Stimulated activated CD8-positive, alpha-beta memory T cell treated with anti-CD3 and anti-CD28 coated beads, Interleukin-12 subunit alpha, Interleukin-12 subunit beta, amount 100 ng/mL, for 1 hour (primary cell): ENCODE results near the gene NEFH.
"Not testable (repeated sequence)": the region's sequence is repeated elsewhere in the genome, so short reads cannot be mapped to it uniquely, and the experiment has no call there.

Source experiments
- DNase-seq: peaks from one replicate; pipeline ENCODE4 v3.0.0-alpha.2; 2020; ENCODE audit warnings: low read depth

NEFH gene

GRCh38 chr22:29461263-29461662 is 18.8 kb upstream of the NEFH start:
- DNase-seq: no peak

- no peak for DNase-seq
Measured at GRCh38 chr22:29463629-29464028, 16.4 kb upstream of the NEFH start.

GRCh38 chr22:29464581-29464980 is 15.4 kb upstream of the NEFH start:
- no peak for DNase-seq

- DNase-seq: no peak
Measured at GRCh38 chr22:29469755-29470154, 10.3 kb upstream of the NEFH start.

GRCh38 chr22:29470159-29470855 is 9.7 kb upstream of the NEFH start:
- peak; percentile 28 for DNase-seq

- no peak for DNase-seq
Measured at GRCh38 chr22:29473001-29473400, 7.0 kb upstream of the NEFH start.

- DNase-seq: no peak
Measured at GRCh38 chr22:29475550-29475949, 4.5 kb upstream of the NEFH start.

GRCh38 chr22:29476116-29476515 is 3.9 kb upstream of the NEFH start:
- no peak for DNase-seq

GRCh38 chr22:29477723-29478318 is 2.2 kb upstream of the NEFH start:
- DNase-seq: no peak

GRCh38 chr22:29478326-29479276 is 1.4 kb upstream of the NEFH start:
- DNase-seq: no peak

- no peak for DNase-seq
Measured at GRCh38 chr22:29480262-29480511, 169 bp downstream of the NEFH start.

GRCh38 chr22:29480512-29481264 is 670 bp downstream of the NEFH start:
- DNase-seq: no peak

- DNase-seq: no peak
Measured at GRCh38 chr22:29481265-29482000, 1.4 kb downstream of the NEFH start.

- no peak for DNase-seq
Measured at GRCh38 chr22:29482253-29482652, 2.2 kb downstream of the NEFH start.

GRCh38 chr22:29482726-29483125 is 2.7 kb downstream of the NEFH start:
- DNase-seq: no peak

- no peak for DNase-seq
Measured at GRCh38 chr22:29483254-29483653, 3.2 kb downstream of the NEFH start.

GRCh38 chr22:29484642-29485041 is 4.6 kb downstream of the NEFH start:
- no peak for DNase-seq

- no peak for DNase-seq
Measured at GRCh38 chr22:29485448-29485847, 5.4 kb downstream of the NEFH start.

GRCh38 chr22:29487426-29487986 is 7.5 kb downstream of the NEFH start:
- DNase-seq: no peak

GRCh38 chr22:29489127-29489780 is 9.2 kb downstream of the NEFH start:
- not testable (repeated sequence) for DNase-seq

- DNase-seq: no peak
Measured at GRCh38 chr22:29491012-29491411, 11.0 kb downstream of the NEFH start.
